HepG2 (cell line): ENCODE data around the gene SPPL2B. TPM values are rescaled to one million over a fixed set of nuclear protein-coding genes. Genes with fewer than 3 reads are reported as not detected.

Experiments
- FOXK2 ChIP-seq: fragments of 450-650 bp; IDR thresholded peaks from 2 replicates; pipeline ENCODE4 v1.6.1; 2016
- HNF4A ChIP-seq: sonication (generic); formaldehyde crosslinking; IDR thresholded peaks from 2 replicates; pipeline ENCODE4 v1.4.0; 2020; ENCODE audit warnings: missing genetic modification reagents
- PHF20 ChIP-seq: sonication (generic); formaldehyde crosslinking; IDR thresholded peaks from 2 replicates; pipeline ENCODE4 v1.5.0; 2020; ENCODE audit warnings: mild to moderate bottlenecking, missing genetic modification reagents
- PITX1 ChIP-seq: sonication (generic); formaldehyde crosslinking; IDR thresholded peaks from 2 replicates; pipeline ENCODE4 v1.5.1; 2020; ENCODE audit warnings: mild to moderate bottlenecking, missing genetic modification reagents
- PRMT3 ChIP-seq: sonication (generic); formaldehyde crosslinking; IDR thresholded peaks from 2 replicates; pipeline ENCODE4 v1.8.1; 2022; ENCODE audit warnings: low read depth, mild to moderate bottlenecking, moderate library complexity, missing genetic modification reagents, borderline replicate concordance
- TRAFD1 ChIP-seq: sonication (generic); formaldehyde crosslinking; IDR thresholded peaks from 2 replicates; pipeline ENCODE4 v1.5.1; 2020; ENCODE audit warnings: missing genetic modification reagents, mild to moderate bottlenecking, borderline replicate concordance
- ZBED4 ChIP-seq: sonication (generic); formaldehyde crosslinking; IDR thresholded peaks from 2 replicates; pipeline ENCODE4 v1.4.0; 2020; ENCODE audit warnings: missing genetic modification reagents, borderline replicate concordance
- ZBTB7A ChIP-seq: sonication (generic); formaldehyde crosslinking; IDR thresholded peaks from 2 replicates; pipeline ENCODE4 v1.8.0; 2022; ENCODE audit warnings: mild to moderate bottlenecking, missing genetic modification reagents
- ZFP91 ChIP-seq: sonication (generic); formaldehyde crosslinking; IDR thresholded peaks from 2 replicates; pipeline ENCODE4 v1.9.0; 2022; ENCODE audit warnings: missing genetic modification reagents, mild to moderate bottlenecking, borderline replicate concordance
- ZHX2 ChIP-seq, 2 experiments: sonication (generic) in 1 of 2; formaldehyde crosslinking in 1 of 2; IDR thresholded peaks; 2 replicates each; pipeline versions ENCODE4 v1.6.1 to v1.9.0; 2014 to 2022; ENCODE audit warnings: antibody characterized with exemption in 1 of 2, borderline replicate concordance in 1 of 2, inconsistent platforms in 1 of 2, low read depth in 1 of 2, missing genetic modification reagents in 1 of 2
- ZNF235 ChIP-seq: sonication (generic); formaldehyde crosslinking; IDR thresholded peaks from 2 replicates; pipeline ENCODE4 v1.8.1; 2023; ENCODE audit warnings: mild to moderate bottlenecking, missing genetic modification reagents, borderline replicate concordance
- ZNF263 ChIP-seq: sonication (generic); formaldehyde crosslinking; IDR thresholded peaks from 2 replicates; pipeline ENCODE4 v1.4.0; 2020; ENCODE audit warnings: missing genetic modification reagents
- ZNF430 ChIP-seq: sonication (generic); formaldehyde crosslinking; IDR thresholded peaks from 2 replicates; pipeline ENCODE4 v1.9.0; 2021; ENCODE audit warnings: mild to moderate bottlenecking, missing genetic modification reagents
- ZNF766 ChIP-seq: sonication (generic); formaldehyde crosslinking; IDR thresholded peaks from 2 replicates; pipeline ENCODE4 v1.5.0; 2020; ENCODE audit warnings: missing genetic modification reagents, borderline replicate concordance
- polyA plus RNA-seq, 8 experiments: library from polyadenylated mRNA; depleted of rRNA in 3 of 8; stranded (reverse) in 7 of 8; unstranded in 1 of 8; fragments of >200 nt; fragmentation: Illumina TruSeq in 4 of 8; extraction: Trizol in 4 of 8; gene quantifications; 2 replicates each; pipeline versions ENCODE4 v1.2.1 to v1.2.3, GENCODE V29; 2011 to 2016; ENCODE audit warnings: low read depth in 4 of 8, missing spikeins in 1 of 8, mixed read lengths in 1 of 8; ENCODE audit not compliant: insufficient read depth in 1 of 8
- total RNA-seq, 5 experiments: library from RNA; depleted of rRNA; stranded (reverse); fragments of >200 nt; fragmentation: Illumina TruSeq; extraction: Trizol; gene quantifications; 2 replicates each; pipeline ENCODE4 v1.2.3, GENCODE V29; 2016; ENCODE audit warnings: low read depth in 1 of 5

The SPPL2B gene
- total and polyA plus RNA-seq, 2 of the 13 experiments (the other 11 are each of a cell fraction or from before 2014, with no cell fraction given) = 14.9 to 15.2 TPM

- TF ChIP-seq PRMT3 (CRISPR knock-in tag) (no peak), TRAFD1 (CRISPR knock-in tag) (0 out of 2 replicates have a peak, but pooled peaks have one; percentile 39), ZBED4 (peak; percentile 67; the same call in 1 of the 2 replicates), PITX1 (CRISPR knock-in tag) (peak; percentile 51; the same call in 1 of the 2 replicates), HNF4A (CRISPR knock-in tag) (peak; percentile 81), ZNF430 (peak; percentile 80), ZFP91 (CRISPR knock-in tag) (0 out of 2 replicates have a peak, but pooled peaks have one; percentile 64), ZNF235 (CRISPR knock-in tag) (0 out of 2 replicates have a peak, but pooled peaks have one; percentile 21), ZHX2 (IDR thresholded peaks at IDR 0.05; ENCODE audit: low read depth) (0 out of 2 replicates have a peak, but pooled peaks have one; percentile 19), ZHX2 (CRISPR knock-in tag; IDR thresholded peaks at IDR 0.05; ENCODE audit: borderline replicate concordance) (no peak), ZNF766 (CRISPR knock-in tag) (0 out of 2 replicates have a peak, but pooled peaks have one; percentile 27), PHF20 (CRISPR knock-in tag) (0 out of 2 replicates have a peak, but pooled peaks have one; percentile 12), FOXK2 (no peak), ZNF263 (CRISPR knock-in tag) (peak; percentile 79), ZBTB7A (CRISPR knock-in tag) (0 out of 2 replicates have a peak, but pooled peaks have one; percentile 47)
Observed at GRCh38 chr19:2288338-2288817, 40.1 kb upstream of the SPPL2B start (continued).
